HG02840 (cell line): ENCODE measurements around the gene TRAPPC4.
"Not testable (repeated sequence)": the region's sequence is repeated elsewhere in the genome, so short reads cannot be mapped to it uniquely, and the experiment has no call there.

ENCODE experiments used
- ATAC-seq: cut with Tn5 transposase; IDR thresholded peaks from one replicate; pipeline ENCODE4 v1.9.1; 2021; ENCODE audit warnings: mild to moderate bottlenecking, moderate library complexity, moderate number of reproducible peaks; ENCODE audit not compliant: unreplicated experiment, low FRiP score

The TRAPPC4 gene

GRCh38 chr11:119018074-119018938 is at the start of gene TRAPPC4, which contains the start of gene RPS25:
Gene TRAPPC4, plus strand, starts transcription at chr11:119018766. Its CDS starts 30 bp downstream, at chr11:119018796.
Gene RPS25, minus strand, starts transcription at chr11:119018343. Its CDS starts 59 bp downstream, at chr11:119018284.
- peak; percentile 84 for ATAC-seq

- not testable (repeated sequence) for ATAC-seq
Observed at GRCh38 chr11:118969508-118969907, 49.1 kb upstream of the TRAPPC4 start.

- no peak for ATAC-seq
Observed at GRCh38 chr11:118971646-118972045, 46.9 kb upstream of the TRAPPC4 start, which contains the start of gene FOXR1. Gene FOXR1, plus strand, starts transcription at chr11:118971761. Its CDS starts 171 bp downstream, at chr11:118971932.

- ATAC-seq: no peak
Observed at GRCh38 chr11:118973985-118974384, 44.6 kb upstream of the TRAPPC4 start.

GRCh38 chr11:118975771-118976709 is 42.5 kb upstream of the TRAPPC4 start:
- ATAC-seq: no peak

GRCh38 chr11:118979434-118979833 is 39.1 kb upstream of the TRAPPC4 start:
- ATAC-seq: no peak

GRCh38 chr11:118980191-118980881 is 38.2 kb upstream of the TRAPPC4 start:
- no peak for ATAC-seq

GRCh38 chr11:118984337-118984736 is 34.2 kb upstream of the TRAPPC4 start:
- ATAC-seq: not testable (repeated sequence)

GRCh38 chr11:118984825-118985224 is 33.7 kb upstream of the TRAPPC4 start:
- no peak for ATAC-seq

GRCh38 chr11:118988280-118988679 is 30.3 kb upstream of the TRAPPC4 start:
- no peak for ATAC-seq

- not testable (repeated sequence) for ATAC-seq
Observed at GRCh38 chr11:118991486-118992038, 27.0 kb upstream of the TRAPPC4 start.

- ATAC-seq: no peak
Observed at GRCh38 chr11:118996926-118997626, 21.5 kb upstream of the TRAPPC4 start.

- ATAC-seq: peak; percentile 88
Observed at GRCh38 chr11:118997627-118998387, 20.8 kb upstream of the TRAPPC4 start, which contains the start of gene CENATAC. Gene CENATAC, plus strand, starts transcription at chr11:118998138. Its CDS starts 60 bp downstream, at chr11:118998198.

GRCh38 chr11:118998388-118998717 is 20.2 kb upstream of the TRAPPC4 start:
- ATAC-seq: peak; percentile 19

GRCh38 chr11:118998822-118999221 is 19.7 kb upstream of the TRAPPC4 start:
- no peak for ATAC-seq

- ATAC-seq: no peak
Observed at GRCh38 chr11:119000906-119001305, 17.7 kb upstream of the TRAPPC4 start.

GRCh38 chr11:119006656-119007055 is 11.9 kb upstream of the TRAPPC4 start:
- ATAC-seq: no peak

GRCh38 chr11:119011476-119012053 is 7.0 kb upstream of the TRAPPC4 start:
- no peak for ATAC-seq
